Neural crest cell (in vitro differentiated cells): ENCODE measurements around the gene ERRFI1. TPM values are rescaled to one million over a fixed set of nuclear protein-coding genes. Genes with fewer than 3 reads are reported as not detected.
A peak's percentile ranks its signal among the peaks of the same experiment; 100 is the strongest.
"Not testable (repeated sequence)": the region's sequence is repeated elsewhere in the genome, so short reads cannot be mapped to it uniquely, and the experiment has no call there.

Experiments used
- DNase-seq: peaks from one replicate; pipeline ENCODE4 v3.0.0; 2021; ENCODE audit warnings: low read depth, mixed read lengths, low spot score
- H3K27ac Mint-ChIP-seq: one replicate; pipeline ENCODE4 v1.8.0; 2021; ENCODE audit warnings: mild to moderate bottlenecking, mixed read lengths; ENCODE audit not compliant: unreplicated experiment
- H3K27me3 Mint-ChIP-seq: 2 replicates; pipeline ENCODE4 v1.8.0; 2021; ENCODE audit warnings: low read depth, mild to moderate bottlenecking, mixed read lengths
- H3K36me3 Mint-ChIP-seq: 2 replicates; pipeline ENCODE4 v1.8.0; 2021; ENCODE audit warnings: low read depth, mild to moderate bottlenecking, mixed read lengths
- H3K4me1 Mint-ChIP-seq: 2 replicates; pipeline ENCODE4 v1.8.0; 2021; ENCODE audit warnings: mixed read lengths
- H3K4me3 Mint-ChIP-seq: one replicate; pipeline ENCODE4 v1.8.0; 2021; ENCODE audit warnings: mild to moderate bottlenecking, mixed read lengths
- H3K9me3 Mint-ChIP-seq: 2 replicates; pipeline ENCODE4 v1.8.0; 2021; ENCODE audit warnings: mixed read lengths
- CTCF ChIP-seq: fragments of 200-600 bp; sonication (generic); conservative IDR thresholded peaks from 2 replicates; pipeline ENCODE4 v1.5.0; 2021; ENCODE audit warnings: antibody characterized with exemption, mild to moderate bottlenecking
- long read RNA-seq: library from polyadenylated mRNA; unstranded; transcript quantifications from one replicate; pipeline ENCODE4 v2.0.0, GENCODE V29; 2020
- total RNA-seq: library from RNA; stranded (reverse); gene quantifications from 2 replicates; pipeline ENCODE4 v1.2.1, GENCODE V29; 2021

ERRFI1 gene
- total RNA-seq: 23.3 and 24.0 TPM in 2 replicates
- long read RNA-seq, partial matches to known transcripts: 0 of 8 reads
- long read RNA-seq, other reads (novel, unspliced or antisense): 7 of 8 reads

GRCh38 chr1:8026153-8026975 lies at the start of gene ERRFI1:
TSS of gene ERRFI1 (minus strand) at chr1:8026309. CDS start at chr1:8015619, 10,690 bp downstream.
- peak within 1 kb of the TSS; percentile 98 for H3K27ac Mint-ChIP-seq
- peak; percentile 95 for DNase-seq
- no peak for TF ChIP-seq CTCF
- no peaks in the 10 kb centered on the region for H3K36me3 Mint-ChIP-seq
- peak within 1 kb of the TSS; percentile 91 for H3K4me3 Mint-ChIP-seq
- peaks cover 57% of the 10 kb centered on the region for H3K4me1 Mint-ChIP-seq
- H3K9me3 Mint-ChIP-seq: no peaks in the 10 kb centered on the region
- peaks cover 5% of the 10 kb centered on the region for H3K27me3 Mint-ChIP-seq

GRCh38 chr1:8075511-8076051 lies 49.5 kb upstream of the ERRFI1 start:
- peaks cover 19% of the 10 kb centered on the region for H3K4me1 Mint-ChIP-seq
- no peak for TF ChIP-seq CTCF
- H3K9me3 Mint-ChIP-seq: no peaks in the 10 kb centered on the region
- H3K27ac Mint-ChIP-seq: no peak overlapping the region
- DNase-seq: no peak
- H3K36me3 Mint-ChIP-seq: no peaks in the 10 kb centered on the region
- no peaks in the 10 kb centered on the region for H3K27me3 Mint-ChIP-seq
- H3K4me3 Mint-ChIP-seq: no peak overlapping the region

- H3K4me1 Mint-ChIP-seq: peaks cover 16% of the 10 kb centered on the region
- no peak overlapping the region for H3K4me3 Mint-ChIP-seq
- H3K27me3 Mint-ChIP-seq: no peaks in the 10 kb centered on the region
- H3K9me3 Mint-ChIP-seq: no peaks in the 10 kb centered on the region
- H3K27ac Mint-ChIP-seq: no peak overlapping the region
- DNase-seq: no peak
- H3K36me3 Mint-ChIP-seq: no peaks in the 10 kb centered on the region
- TF ChIP-seq CTCF: no peak
These were observed 47.2 kb upstream of the ERRFI1 start for GRCh38 chr1:8073112-8073855.

GRCh38 chr1:8070381-8070811 lies 44.3 kb upstream of the ERRFI1 start:
- Mint-ChIP-seq H3K4me1 (peaks cover 6% of the 10 kb centered on the region), H3K27ac (peak overlapping the region; percentile 10), H3K36me3 (no peaks in the 10 kb centered on the region), H3K9me3 (no peaks in the 10 kb centered on the region), H3K27me3 (no peaks in the 10 kb centered on the region), H3K4me3 (no peak overlapping the region)
- TF ChIP-seq CTCF: no peak
- DNase-seq: no peak

GRCh38 chr1:8069614-8070320 lies 43.7 kb upstream of the ERRFI1 start:
- H3K36me3 Mint-ChIP-seq, H3K27ac Mint-ChIP-seq: not testable (repeated sequence)

More at GRCh38 chr1:8069614-8070320, 43.7 kb upstream of the ERRFI1 start:
- not testable (repeated sequence) for H3K27me3 Mint-ChIP-seq, H3K9me3 Mint-ChIP-seq, DNase-seq, H3K4me1 Mint-ChIP-seq, H3K4me3 Mint-ChIP-seq
